Measurements from ENCODE around the gene UST.

GRCh38 chr6:148775161-148775560 lies 28.3 kb downstream of the UST start:
- TF ChIP-seq, protein P1, sequence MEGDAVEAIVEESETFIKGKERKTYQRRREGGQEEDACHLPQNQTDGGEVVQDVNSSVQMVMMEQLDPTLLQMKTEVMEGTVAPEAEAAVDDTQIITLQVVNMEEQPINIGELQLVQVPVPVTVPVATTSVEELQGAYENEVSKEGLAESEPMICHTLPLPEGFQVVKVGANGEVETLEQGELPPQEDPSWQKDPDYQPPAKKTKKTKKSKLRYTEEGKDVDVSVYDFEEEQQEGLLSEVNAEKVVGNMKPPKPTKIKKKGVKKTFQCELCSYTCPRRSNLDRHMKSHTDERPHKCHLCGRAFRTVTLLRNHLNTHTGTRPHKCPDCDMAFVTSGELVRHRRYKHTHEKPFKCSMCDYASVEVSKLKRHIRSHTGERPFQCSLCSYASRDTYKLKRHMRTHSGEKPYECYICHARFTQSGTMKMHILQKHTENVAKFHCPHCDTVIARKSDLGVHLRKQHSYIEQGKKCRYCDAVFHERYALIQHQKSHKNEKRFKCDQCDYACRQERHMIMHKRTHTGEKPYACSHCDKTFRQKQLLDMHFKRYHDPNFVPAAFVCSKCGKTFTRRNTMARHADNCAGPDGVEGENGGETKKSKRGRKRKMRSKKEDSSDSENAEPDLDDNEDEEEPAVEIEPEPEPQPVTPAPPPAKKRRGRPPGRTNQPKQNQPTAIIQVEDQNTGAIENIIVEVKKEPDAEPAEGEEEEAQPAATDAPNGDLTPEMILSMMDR (IDR thresholded peaks at IDR 0.05) = no peak
- no peak for TF ChIP-seq POLR2A (IDR thresholded peaks at IDR 0.05)
